GM18873 (cell line): ENCODE measurements around the gene RFXANK.
"Not testable (repeated sequence)": the region's sequence is repeated elsewhere in the genome, so short reads cannot be mapped to it uniquely, and the experiment has no call there.

ENCODE experiments used
- ATAC-seq: cut with Tn5 transposase; IDR thresholded peaks from one replicate; pipeline ENCODE4 v1.9.1; 2021; ENCODE audit warnings: mild to moderate bottlenecking, moderate library complexity, moderate number of reproducible peaks; ENCODE audit not compliant: unreplicated experiment, low FRiP score

The RFXANK gene

GRCh38 chr19:19204181-19204580 lies 12.1 kb downstream of the RFXANK start:
- no peak for ATAC-seq

- ATAC-seq = no peak
Observed at GRCh38 chr19:19205416-19206410, 13.7 kb downstream of the RFXANK start.

GRCh38 chr19:19206938-19207337 lies 14.9 kb downstream of the RFXANK start:
- ATAC-seq = no peak

GRCh38 chr19:19207637-19208572 lies 15.8 kb downstream of the RFXANK start:
- ATAC-seq = no peak

- ATAC-seq = no peak
Observed at GRCh38 chr19:19209372-19209771, 17.3 kb downstream of the RFXANK start.

- ATAC-seq = no peak
Observed at GRCh38 chr19:19211499-19212420, 19.7 kb downstream of the RFXANK start, which contains the start of gene NCAN. Gene NCAN (plus strand): TSS chr19:19211958. CDS start chr19:19216954, 4,996 bp downstream.

GRCh38 chr19:19212916-19213315 lies 20.9 kb downstream of the RFXANK start:
- ATAC-seq = no peak

- no peak for ATAC-seq
Observed at GRCh38 chr19:19213426-19214158, 21.5 kb downstream of the RFXANK start.

GRCh38 chr19:19214159-19214490 lies 22.1 kb downstream of the RFXANK start:
- no peak for ATAC-seq

- ATAC-seq = no peak
Observed at GRCh38 chr19:19214892-19215291, 22.8 kb downstream of the RFXANK start.

GRCh38 chr19:19215792-19216191 lies 23.7 kb downstream of the RFXANK start:
- ATAC-seq = no peak

- no peak for ATAC-seq
Observed at GRCh38 chr19:19217099-19217498, 25.0 kb downstream of the RFXANK start.

GRCh38 chr19:19218911-19219310 lies 26.9 kb downstream of the RFXANK start:
- ATAC-seq = no peak

GRCh38 chr19:19221000-19221399 lies 28.9 kb downstream of the RFXANK start:
- not testable (repeated sequence) for ATAC-seq

GRCh38 chr19:19223060-19223459 lies 31.0 kb downstream of the RFXANK start:
- ATAC-seq = no peak

- no peak for ATAC-seq
Observed at GRCh38 chr19:19223636-19224035, 31.6 kb downstream of the RFXANK start.

GRCh38 chr19:19224150-19224851 lies 32.2 kb downstream of the RFXANK start:
- no peak for ATAC-seq

- ATAC-seq = no peak
Observed at GRCh38 chr19:19224852-19225494, 32.9 kb downstream of the RFXANK start.
